GM19395 (cell line): Measurements from ENCODE around the gene ZNF335.
"Not testable (repeated sequence)": the region's sequence is repeated elsewhere in the genome, so short reads cannot be mapped to it uniquely, and the experiment has no call there.

Source experiments
- ATAC-seq: cut with Tn5 transposase; IDR thresholded peaks from one replicate; pipeline ENCODE4 v1.9.1; 2021; ENCODE audit warnings: mild to moderate bottlenecking, moderate library complexity; ENCODE audit not compliant: unreplicated experiment

The ZNF335 gene

DNA sequence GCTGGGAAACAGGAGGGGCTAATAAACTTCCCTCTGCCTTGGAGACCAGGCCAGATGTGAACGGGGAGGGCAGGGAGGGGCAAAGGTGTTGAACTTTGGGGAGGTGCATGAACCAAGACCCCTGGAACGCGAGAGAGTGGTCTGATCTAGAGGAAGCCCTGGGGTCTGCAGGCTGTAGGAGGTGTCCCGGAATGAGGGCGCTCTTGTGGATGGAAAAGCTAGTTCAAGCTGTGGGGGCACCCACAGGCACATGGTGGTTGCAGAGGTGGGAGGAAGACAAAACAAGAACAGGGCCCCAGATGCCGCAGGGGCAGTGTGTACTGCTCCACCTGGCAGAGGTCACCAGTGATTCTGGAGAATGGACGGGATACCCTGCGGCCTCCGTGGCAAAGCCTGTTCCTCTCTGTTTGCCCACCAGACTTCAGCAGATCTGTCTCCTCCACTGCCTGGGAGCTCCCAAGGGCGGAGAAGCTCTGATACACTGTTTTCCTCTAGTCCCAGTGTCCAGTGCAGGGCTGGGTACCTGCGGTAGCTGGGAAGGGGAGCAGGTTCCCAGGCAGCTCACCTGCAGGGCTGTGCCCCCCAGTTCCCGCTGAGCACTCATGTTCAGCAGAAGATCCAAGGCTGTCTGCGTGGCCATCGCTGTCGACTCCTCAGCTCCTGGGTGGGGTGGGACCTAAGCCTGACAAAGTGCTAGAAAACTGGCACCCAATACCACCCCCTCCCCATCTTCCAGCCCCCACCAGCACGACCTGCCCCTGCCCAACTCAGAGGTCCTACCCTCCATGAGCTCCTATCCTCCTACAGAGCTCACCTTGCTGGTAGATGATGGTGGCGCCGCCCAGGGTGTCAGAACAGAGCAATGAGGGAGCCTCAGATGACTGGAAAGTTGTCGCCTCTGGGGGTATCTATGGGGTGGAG is 14.7 kb downstream of the ZNF335 start:
- ATAC-seq = no peak

DNA sequence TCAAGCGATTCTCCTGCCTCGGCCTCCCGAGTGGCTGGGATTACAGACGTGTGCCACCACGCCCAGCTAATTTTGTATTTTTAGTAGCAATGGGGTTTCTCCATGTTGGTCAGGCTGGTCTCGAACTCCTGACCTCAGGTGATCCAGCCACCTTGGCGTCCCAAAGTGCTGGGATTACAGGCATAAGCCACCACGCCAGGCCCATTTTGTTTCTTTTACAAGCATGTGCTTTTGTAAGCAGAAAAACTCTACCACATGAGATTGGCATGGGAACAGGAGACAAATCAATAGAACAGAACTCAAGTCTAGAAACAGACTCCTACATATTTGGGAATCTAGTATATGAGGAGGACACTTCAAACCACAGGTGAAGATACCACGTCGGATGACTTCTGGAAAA is 15.7 kb downstream of the ZNF335 start:
- not testable (repeated sequence) for ATAC-seq

DNA sequence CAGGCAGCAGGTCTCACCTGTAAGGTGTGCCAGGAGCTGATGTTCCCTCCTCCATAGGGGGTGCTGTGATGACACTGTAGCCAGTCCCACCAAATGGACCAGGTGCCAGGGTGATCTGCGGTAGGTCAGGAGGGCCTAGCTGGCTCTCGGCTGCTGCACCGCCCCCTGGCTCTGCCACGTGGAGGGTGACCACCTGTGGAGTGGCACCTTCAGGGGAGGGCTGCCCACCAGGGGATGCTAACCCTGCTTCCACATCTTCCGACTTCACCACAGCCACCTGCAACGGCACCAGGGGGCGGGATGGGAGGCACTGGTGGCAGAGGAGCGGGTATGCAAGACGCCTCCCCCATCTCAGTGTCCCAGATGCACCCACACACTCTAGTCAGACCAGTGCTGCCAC is 18.3 kb downstream of the ZNF335 start:
- ATAC-seq = no peak

DNA sequence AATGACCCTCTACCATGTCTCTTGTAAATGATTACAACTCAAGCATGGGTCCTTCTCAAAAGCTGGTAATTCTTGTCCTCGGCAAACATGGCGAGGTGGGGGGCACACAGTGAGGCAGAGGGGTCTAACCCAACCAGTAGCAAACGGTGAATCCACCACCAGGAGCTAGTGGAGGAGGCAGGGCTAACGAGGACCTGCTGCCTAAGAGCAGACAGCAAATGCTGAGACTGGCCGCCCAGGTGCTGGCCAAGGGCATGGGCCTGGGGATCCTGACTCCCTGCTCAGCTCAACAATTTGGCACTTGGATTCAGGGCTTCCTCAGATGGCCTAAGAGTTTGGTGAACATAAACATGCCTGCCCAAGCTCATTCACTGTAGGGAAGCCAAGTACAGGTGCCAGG is 19.1 kb downstream of the ZNF335 start:
- no peak for ATAC-seq

DNA sequence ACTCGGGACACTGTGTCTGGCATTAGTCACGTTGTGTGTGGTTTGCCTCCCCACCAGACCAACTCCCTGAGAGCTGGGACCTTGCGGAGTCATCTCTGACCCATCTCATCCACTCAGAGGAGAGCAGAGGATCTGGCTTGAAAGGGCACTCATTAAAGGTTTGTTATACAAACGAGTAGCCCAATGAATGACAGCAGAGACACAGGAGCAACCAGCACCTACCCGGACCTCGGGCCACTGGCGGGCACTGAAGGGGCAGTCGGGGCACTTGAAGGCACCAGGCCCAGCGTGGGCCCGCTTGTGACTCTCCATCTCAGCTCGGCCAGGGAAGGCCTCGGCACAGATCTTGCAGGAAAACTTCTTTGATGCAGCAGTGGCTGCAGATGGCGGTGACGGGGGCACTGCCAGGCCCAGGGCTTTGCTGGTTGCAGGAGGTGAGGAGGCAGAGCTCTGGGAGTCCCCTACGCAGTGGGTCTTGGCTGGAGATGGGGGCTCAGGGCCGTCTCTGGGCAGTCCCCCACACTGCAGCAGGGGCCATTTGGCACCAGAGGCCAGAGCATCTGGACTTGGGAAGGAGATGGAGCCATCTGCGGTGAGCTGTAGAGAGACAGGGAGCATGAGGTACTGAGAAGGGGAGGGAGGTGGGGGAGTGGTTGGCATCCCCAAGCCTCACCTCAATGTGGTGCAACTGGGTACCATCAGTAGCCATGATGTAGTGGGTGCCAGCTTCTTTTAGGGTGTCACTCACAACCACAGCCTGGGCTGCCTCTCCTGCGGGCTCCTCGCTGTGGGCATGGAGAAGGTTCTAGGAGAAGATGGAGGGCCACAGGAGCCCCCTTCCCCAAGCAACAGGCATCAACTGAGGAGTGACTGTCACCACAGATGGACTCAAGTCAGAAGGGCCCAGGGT is 19.8 kb downstream of the ZNF335 start:
- ATAC-seq = no peak

DNA sequence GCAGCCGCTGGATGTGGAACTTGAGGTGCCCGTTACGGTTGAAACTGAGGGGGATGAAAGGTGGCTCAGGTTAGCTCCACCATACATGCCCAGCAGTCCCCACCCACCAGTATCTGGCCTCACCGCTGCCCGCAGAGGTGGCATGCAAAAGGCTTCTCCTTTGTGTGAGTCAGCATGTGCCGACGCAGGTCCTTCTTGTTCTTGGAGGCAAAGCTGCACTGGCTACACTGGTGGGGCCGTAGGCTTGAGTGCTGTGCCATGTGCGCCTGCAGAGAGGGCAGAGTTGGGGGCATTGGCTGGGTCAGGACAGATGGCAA is 21.7 kb downstream of the ZNF335 start:
- ATAC-seq = no peak

DNA sequence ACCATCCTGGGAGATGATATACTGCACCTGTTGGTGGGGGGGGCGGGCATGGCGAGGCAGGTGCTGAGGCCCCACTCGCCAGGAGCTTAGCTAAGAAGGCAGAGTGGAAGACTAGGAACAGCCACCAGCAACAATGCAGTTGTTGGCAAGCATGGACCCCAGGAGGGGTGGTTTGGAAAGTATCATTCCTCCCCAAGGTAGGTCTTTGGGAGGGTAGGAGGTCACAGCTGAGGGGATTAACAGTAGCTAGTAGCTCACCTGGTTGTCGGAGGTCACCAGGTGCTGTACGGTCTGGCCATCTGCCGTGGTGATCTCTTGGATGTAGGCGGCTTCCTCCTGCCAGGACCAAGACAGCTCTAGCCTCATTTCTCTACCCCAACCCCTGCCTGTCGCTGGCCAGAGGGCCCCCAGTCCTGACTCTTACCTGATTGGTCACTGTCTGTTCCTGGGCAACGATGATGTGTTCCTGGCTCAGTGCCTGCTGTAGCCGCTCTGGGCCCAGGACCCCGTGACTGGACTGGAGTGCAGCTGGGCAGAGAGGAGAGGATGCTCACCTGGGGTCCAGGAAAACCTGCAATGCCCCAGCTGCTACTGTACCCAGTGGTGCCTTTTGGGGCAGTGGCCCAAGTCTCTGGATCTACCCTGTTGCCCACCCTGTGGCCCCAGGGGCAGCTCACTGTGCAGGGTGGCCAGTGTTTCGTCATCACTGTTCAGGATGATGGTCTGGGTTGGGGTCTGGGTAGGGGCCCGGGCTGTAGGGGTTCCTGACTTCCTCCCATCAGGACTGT is 22.3 kb downstream of the ZNF335 start:
- ATAC-seq = no peak

DNA sequence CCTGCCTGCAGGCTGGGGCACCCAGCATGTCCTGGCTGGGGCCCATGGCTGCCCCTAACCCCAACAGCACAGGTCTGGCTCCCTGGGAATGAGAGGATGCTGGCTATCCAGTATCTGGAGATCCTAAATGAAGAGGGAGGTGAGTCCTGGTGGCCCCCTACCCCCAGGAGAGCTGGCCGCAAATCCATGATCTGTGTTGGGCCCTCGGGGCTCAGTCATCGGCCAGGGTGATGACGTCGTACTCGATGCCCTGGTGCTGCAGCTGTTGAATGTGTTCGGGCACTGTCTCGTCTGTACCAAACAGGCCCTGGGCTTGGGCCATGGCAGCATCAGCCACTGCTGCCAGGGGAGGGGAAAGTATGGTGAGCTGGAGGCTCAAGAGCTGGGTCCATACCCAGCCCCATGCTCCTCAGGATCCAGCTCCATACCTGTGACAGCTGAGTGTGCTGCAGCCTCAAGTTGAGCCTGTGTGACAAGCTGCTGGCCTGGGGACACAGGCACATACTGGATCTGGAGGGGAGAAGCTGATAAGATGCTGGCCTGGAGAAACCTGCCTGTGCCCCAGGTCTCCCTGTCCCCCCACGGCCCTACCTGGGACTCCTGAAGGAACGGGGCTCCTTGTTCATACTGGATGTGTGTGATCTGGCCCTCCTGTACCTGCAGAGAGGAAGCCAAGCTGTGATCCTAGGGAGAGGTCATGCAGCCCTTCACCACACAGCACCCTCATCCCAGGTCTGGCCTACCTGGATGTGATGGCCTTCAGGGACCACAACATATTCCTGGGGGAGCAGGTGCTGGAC is 23.1 kb downstream of the ZNF335 start:
- ATAC-seq = no peak

DNA sequence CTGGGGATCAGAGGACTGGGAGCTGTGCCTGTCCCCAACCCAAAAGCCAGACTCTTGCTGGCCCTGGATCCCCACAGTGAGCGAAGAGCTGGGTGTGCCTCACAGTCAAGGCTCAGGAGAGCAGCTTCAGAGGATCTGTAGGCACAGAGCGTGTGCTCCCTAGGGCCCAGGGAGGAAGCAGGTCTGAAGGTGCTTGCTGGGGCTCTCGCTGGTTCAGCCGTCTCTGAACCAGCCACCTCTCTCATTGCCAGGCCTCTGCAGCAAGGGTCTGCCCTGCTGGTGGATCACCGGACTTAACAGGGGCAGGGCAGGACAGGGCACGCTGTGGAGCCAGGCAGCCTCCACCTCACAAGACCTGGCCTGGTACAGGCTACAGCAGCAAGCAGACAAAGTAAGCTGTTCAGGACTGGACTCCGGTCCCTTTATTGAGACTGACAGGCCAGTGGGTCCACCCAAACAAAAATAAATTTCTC is 23.7 kb downstream of the ZNF335 start:
- ATAC-seq = no peak

DNA sequence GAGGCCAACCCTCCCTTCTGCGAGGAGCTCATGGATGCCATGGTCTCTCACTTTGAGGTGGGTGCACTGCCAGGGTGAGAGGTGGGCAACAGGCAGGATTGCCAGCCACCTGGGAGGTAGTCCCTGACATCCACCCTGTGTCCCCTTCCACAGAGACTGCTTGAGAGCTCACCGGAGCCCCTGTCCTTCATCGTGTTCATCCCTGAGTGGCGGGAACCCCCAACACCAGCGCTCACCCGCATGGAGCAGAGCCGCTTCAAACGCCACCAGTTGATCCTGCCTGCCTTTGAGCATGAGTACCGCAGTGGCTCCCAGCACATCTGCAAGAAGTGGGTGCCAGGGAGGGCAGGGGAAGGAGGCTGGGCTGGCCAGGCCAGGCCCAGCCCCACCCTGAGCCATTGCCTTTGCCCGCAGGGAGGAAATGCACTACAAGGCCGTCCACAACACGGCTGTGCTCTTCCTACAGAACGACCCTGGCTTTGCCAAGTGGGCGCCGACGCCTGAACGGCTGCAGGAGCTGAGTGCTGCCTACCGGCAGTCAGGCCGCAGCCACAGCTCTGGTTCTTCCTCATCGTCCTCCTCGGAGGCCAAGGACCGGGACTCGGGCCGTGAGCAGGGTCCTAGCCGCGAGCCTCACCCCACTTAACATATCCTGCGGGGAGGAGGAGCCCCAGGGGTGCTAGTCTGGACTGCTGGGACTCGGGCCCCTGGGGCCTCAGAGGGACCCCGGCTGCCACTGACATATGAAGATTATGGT is 24.7 kb downstream of the ZNF335 start:
- ATAC-seq = no peak

DNA sequence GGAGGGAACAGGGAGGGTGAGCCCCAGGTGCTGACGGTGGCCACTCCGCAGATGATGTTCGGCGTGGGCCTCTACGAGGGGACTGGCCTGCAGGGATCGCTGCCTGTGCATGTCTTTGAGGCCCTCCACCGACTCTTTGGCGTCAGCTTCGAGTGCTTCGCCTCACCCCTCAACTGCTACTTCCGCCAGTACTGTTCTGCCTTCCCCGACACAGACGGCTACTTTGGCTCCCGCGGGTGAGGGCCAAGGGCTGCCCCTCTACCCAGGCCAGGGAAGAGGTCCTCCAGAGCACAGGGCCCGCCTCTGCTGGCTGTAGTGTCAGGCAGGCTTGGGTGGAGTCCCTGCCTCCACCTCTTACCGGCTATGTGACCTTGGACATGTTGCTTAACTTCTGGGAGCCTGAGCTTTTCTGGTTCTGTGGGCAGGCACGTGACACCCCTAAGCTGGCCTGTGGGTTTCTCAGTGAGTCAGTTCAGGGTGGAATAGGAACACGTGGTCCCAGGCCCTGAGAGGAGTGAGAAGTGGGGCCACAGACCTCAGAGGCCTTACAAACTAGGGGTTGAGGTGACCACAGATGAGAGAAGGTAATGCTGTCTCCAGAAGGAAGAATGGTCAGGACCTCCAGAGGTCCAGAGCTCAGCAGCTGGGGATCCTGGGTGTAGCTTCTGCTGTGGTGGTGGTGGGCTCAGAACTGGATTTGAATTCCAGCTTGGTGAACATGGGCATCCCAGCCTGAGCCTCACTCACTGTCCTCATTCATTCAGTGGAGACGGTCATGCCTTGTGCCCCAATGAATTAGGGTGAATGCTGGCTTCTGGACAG is 25.6 kb downstream of the ZNF335 start:
- ATAC-seq = no peak

DNA sequence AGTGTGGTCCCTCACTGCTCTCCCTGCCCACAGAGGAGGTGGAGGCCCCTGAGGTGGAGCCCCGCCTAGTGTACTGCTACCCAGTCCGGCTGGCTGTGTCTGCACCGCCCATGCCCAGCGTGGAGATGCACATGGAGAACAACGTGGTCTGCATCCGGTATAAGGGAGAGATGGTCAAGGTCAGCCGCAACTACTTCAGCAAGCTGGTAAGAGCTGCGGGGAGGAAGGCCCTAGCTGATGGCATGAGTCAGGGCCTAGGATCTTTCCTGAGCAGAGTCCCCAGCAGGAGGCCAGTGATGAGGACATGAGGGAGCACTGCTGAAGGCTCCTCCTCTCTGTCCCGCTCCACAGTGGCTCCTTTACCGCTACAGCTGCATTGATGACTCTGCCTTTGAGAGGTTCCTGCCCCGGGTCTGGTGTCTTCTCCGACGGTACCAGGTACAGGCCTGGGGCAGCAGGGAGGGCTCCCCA is 26.3 kb downstream of the ZNF335 start:
- no peak for ATAC-seq

DNA sequence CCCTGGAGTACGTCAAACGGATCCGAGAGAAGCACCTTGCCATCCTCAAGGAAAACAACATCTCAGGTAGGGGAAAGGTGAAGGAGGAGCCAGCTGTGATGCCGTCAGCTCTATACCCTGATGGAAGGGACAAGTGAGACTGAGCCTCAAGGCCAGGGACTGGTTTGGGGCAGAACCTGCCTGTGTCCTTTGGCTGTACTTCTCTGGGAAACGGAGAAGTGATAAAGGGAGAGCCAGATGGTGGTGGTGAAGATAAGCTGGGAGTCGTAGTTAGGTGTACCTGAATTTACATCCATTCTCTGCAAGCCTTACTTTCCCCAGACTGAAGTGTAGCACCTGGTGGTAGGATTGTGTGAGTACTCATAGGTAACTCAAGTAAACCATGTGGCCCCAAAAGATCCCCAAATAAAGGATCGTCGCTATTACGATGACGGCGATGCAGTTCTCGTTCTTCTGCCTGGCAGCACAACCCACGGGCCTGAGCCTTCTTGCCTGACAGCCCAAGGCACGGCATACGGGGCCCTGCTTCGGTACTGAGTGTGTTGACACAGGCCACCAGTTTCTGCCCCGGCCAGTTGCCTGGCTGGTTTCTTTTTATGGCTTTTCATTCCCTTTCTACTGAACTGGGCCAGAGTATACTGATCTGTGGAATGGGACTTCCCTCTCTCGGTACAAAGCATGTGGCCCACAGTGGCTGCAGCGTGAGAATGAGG is 26.9 kb downstream of the ZNF335 start:
- ATAC-seq = no peak

DNA sequence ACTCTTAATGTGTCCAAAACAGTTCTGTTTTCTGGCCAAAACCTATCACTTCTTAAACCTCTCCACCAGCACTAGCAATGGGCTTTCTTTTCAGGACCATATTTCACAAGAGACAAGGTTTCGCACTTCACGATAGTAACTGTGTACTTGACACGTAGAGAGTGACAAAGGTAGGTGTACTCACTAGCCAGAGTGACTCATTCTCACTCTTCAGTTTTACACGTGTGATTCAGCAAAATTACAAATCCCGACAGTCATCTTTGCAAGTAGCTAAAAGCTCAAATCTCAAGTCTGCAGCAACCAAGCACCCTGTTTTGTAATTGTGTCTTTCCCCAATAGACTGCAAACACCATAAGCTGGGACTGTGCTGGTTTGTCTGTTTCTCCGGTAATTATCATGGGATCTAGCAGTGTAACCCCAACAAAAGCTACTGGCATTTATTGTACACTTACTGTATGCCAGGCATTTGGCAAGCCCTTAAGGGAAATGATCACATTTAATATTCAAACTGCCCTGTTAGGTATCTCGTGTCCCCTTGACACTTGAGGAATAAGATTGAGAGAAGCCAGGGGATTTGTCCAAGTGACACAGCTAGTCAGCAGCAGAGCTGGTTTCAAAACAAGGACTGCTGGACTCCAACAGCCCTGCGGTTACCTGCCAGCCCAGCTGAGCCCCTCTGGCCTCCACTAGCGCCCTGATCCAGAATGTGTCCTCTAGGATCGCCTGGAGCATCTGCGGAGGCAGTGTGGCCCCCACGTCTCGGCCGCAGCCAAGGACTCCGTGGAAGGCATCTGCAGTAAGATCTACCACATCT is 27.6 kb downstream of the ZNF335 start:
- no peak for ATAC-seq

DNA sequence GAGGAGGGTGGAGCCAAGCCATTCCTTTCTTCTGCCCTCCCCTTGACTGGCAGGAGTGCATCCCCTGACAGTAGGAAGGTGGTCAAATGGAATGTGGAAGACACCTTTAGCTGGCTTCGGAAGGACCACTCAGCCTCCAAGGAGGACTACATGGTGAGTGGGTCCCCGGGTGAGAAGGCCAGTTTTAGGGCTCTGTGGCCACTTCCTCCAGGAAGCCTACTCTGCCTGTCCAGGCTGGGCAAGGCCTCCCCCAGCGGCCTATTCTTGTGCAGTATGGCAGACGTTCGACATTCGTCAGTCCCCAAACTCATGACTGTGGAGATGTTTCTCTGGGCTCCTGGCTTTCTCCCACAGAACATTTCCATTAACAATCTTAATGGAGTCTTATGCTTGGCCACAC is 28.4 kb downstream of the ZNF335 start:
- ATAC-seq = no peak

DNA sequence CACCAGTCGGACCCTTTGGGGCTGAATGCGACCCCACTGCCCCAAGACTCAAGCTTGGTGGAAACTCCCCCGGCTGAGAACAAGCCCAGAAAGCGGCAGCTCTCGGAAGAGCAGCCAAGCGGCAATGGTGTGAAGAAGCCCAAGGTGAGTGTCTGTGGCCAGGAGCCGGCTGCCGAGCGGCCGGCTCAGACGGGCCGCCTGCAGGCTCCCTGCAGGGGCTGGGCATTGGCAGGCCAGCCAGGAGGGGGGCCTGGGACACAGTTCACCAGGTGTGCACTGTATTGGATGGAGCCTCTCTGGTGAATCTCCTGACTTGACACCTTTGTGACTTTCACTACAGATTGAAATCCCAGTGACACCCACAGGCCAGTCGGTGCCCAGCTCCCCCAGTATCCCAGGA is 31.5 kb downstream of the ZNF335 start:
- no peak for ATAC-seq

DNA sequence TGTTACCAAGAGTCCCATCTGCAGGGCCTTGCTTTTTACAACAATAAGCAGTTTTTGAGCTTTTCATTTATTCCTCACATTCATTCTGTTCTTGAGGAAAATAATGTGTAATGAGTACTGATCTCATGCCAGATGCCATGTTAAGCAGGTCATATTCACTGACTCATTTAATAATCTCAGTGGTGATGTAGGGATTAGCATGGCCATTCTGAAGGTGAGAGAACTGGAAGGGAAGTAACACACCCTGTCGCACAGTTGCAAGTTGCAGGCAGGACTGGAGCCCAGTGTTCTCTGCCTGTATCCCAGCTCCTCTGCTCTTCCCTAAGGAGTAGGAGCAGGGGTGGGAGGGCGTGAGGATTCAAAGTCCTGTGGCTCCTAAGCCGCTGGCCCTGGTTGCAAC is 31.9 kb downstream of the ZNF335 start:
- no peak for ATAC-seq
